ENCODE data around the gene PRKAA2.
"Not testable (repeated sequence)": the region's sequence is repeated elsewhere in the genome, so short reads cannot be mapped to it uniquely, and the experiment has no call there.

PRKAA2 gene

DNA sequence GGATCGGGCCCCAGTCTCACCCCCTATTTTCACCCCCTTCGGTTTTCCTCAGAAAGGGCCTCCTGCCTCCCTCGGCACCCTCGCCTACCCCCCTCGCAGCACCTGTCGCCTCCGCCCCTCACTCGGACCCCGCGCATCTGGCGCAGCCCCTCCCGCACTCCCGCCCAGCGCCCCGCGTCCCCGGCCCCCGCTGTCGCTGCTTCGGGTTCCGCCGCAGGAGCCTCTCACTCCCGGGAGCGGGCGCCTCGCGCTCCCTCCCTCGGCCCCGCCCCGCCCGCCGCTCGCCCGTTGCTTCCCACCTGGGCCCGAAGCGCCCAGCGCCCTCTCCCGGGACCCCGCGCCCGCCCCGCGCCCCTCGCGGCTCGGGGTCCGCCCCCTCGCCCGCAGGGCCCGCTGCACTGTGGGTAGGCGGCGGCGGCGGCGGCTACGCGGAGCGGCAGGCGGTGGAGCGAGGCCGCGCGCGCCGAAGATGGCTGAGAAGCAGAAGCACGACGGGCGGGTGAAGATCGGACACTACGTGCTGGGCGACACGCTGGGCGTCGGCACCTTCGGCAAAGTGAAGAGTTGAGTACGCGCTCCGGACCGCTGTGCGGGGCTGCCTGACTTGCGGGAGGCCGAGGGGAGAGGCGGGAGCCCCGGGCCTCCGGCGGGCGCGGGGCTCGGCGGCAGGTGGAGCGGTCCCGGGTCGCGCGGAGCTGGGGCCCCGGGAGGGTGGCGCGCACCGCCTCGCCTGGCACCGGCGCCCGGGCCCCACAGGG lies at the start of gene PRKAA2:
TSS of gene PRKAA2 (plus strand) at position 396 of the 758 bp plus-strand sequence. CDS start at position 470, 74 bp downstream.
- DNase-seq = peak; percentile 18

DNA sequence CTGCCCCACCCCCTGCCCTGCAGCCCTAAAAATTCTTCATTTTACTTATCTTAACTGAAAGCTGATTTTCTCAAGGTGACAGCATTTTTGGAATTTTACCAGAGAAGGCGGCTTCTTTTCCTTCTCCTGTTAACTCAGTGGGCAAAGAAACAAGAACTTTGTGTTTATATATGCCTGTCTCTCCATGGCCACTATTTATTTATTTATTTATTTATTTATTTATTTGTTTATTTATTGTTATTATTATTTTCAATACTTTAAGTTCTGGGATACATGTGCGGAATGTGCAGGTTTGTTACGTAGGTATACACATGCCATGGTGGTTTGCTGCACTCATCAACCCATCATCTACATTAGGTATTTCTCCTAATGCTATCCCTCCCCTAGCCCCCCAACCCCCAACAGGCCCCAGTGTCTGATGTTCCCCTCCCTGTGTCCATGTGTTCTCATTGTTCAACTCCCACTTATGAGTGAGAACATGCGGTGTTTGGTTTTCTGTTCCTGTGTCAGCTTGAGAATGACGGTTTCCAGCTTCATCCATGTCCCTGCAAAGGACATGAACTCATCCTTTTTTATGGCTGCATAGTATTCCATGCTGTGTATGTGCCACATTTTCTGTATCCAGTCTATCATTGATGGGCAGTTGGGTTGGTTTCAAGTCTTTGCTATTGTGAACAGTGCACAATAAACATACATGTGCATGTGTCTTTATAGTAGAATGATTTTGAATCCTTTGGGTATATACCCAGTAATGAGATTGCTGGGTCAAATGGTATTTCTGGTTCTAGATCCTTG lies 49.5 kb upstream of the PRKAA2 start:
- DNase-seq = not testable (repeated sequence)

- DNase-seq = not testable (repeated sequence)
Measured at GRCh38 chr1:56610097-56610496, 35.0 kb upstream of the PRKAA2 start.

- not testable (repeated sequence) for DNase-seq
Measured at GRCh38 chr1:56610770-56611169, 34.3 kb upstream of the PRKAA2 start.

DNA sequence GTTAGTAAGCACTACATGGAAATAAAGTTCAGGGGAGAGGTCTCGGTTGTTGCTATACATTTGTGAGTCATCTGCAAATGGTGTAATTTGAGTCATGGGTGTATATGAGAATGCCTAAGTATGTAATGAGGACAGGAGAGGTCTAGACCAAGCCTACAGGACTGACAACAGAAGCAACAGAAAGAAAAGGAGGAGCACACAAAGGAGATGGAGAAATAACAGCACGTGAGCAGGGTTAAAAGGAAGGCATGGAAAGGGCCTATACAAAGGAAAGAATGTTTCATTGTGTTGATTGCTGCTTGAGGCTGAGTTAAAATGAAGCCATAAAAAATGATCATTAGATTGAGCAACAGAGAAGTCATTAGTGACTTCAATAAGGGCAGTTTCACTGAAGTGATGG lies 28.0 kb upstream of the PRKAA2 start:
- no peak for DNase-seq

- DNase-seq = no peak
Measured at GRCh38 chr1:56625819-56626440, 19.2 kb upstream of the PRKAA2 start.

- DNase-seq = no peak
Measured at GRCh38 chr1:56626546-56626945, 18.6 kb upstream of the PRKAA2 start.

DNA sequence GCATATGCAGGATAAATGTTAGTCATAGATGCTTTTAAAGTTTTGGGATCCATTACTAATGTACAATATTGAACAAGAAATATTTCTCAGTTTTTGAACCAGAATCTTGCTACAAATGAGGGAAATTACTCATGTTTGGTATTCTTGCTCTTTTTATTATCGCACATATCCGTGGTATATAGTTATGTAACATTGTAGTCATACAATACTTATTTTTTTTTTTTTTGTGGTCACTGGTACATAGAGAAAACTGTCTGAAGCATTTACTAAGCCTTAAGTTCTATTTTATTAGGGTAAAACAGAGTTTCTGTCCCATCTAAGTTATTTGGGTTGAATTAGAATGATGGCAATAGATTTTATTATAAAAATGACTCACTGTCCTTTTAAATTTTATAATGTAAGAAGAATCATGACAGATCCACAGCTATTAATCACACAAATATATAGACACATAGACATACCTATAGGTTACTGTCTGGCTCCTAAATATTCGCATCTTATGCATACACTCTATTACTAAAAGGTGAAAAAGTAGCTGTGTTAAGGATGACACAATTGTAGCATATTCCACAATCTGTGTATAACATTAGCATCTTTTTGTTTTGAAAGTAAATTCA lies 18.0 kb upstream of the PRKAA2 start:
- no peak for DNase-seq

GRCh38 chr1:56627636-56628039 lies 17.5 kb upstream of the PRKAA2 start:
- no peak for DNase-seq

DNA sequence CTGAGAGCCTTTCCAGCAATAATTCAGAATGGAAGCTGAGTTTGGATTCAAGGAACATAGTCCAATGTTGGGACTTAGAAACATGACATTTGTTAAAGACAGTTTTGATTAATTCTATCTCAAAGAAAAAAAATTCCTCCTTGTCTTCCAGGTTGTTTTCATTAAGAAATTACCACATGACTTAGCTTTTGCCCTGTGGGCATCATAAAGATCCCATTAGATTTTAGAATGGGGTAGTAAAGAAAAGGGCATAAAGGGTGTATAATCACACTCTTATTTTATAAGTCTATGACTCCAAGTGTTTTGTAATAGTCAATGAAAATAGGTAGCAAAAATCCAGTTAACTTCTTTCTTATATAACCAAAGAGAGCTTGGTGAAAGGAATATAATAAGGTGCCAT lies 14.3 kb upstream of the PRKAA2 start:
- no peak for DNase-seq

DNA sequence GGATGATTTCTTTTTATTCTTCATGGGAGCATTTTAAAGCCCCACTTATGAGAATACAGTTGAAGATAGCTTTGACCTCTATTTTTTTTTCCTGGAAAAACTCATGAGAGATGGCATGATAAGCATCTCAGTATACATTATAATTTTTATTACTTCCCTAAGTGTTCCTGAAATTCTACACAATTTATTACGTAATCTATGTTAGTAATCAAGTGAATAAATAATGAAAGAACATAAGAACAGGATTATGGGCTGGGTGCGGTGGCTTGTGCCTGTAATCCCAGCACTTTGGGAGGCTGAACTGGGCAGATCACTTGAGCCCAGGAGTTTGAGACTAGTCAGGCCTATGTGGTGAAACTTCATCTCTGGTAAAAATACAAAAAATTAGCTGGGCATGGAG lies 13.2 kb upstream of the PRKAA2 start:
- no peak for DNase-seq

- no peak for DNase-seq
Measured at GRCh38 chr1:56634981-56635380, 10.1 kb upstream of the PRKAA2 start.

DNA sequence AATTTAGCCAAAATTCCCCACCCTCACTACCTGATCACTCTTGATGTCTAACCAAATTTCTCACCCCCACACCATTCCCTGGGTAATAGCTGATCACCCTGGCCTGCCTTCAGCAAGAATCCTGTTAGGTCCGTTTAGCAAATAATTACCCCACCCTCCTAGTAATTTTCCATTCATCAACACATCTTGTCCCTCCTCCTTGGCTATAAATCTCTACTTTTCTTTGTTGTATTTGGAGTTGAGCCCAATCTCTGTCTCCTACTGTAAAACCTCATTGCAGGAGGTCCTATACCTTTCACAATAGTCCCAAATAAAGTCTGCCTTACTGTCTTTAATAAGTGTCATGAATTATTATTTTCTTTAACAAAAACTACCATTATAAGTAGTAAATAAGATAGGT lies 6.9 kb upstream of the PRKAA2 start:
- DNase-seq = no peak

DNA sequence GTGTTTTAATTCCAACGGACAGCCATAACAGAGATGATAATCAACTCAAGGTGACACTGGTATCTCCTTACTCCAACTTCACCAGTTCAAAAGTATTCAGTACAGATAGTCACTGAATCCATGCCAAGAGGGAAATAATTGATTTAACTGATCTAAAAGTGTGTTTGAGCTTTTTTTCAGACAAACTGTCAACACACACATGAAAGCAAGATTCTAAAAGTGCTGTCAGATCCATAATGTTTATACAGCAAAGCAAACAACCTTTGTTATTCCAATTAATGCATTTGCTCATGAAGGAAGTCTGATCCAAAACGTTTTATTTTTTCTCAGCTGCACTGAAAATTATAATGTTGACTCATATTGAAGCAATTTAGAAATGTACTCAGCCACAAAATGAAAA lies 5.9 kb upstream of the PRKAA2 start:
- DNase-seq = no peak

GRCh38 chr1:56643661-56644060 lies 1.5 kb upstream of the PRKAA2 start:
- DNase-seq = no peak

DNA sequence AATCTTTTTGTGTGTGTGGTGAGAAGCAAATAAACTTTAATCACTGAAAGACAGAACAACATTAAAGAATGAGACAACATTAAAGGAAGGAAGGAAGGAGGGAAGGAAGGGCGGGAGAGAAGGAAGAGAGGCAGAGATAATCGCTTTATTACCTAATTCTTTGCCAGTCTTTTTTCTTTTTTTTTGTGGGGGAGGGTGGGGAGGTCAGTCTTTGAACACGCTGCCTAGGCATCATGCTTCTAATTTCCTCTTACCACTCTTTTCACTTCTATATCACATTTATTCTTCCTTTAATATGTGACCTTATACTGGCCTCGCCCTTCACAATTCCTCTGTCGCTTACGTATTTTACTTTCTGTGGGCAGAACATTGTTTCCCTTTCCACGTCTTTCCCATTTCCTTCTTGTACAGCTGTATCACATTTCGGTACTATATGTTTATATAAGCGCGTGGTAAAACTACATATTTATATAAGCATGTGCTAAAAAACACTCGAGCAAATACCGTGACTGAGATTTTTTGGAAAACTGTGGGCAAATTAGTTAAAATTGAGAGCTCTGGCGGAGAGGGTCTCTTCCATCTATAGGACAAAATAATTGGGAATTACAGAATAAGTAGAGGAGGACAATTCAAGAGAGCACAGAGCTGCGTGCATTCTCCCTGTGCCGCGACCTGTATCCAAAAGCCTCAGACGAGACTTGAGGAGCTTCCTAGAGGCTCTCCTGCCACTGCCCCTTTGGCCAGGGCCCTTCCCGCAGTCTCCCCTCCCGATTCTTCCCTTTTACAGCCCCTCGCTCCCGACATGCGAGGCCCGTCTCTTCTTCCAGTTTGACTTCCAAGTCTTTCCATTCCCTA lies 823 bp upstream of the PRKAA2 start:
- DNase-seq = peak; percentile 14

- peak; percentile 16 for DNase-seq
Measured at GRCh38 chr1:56645677-56646305, 677 bp downstream of the PRKAA2 start.

DNA sequence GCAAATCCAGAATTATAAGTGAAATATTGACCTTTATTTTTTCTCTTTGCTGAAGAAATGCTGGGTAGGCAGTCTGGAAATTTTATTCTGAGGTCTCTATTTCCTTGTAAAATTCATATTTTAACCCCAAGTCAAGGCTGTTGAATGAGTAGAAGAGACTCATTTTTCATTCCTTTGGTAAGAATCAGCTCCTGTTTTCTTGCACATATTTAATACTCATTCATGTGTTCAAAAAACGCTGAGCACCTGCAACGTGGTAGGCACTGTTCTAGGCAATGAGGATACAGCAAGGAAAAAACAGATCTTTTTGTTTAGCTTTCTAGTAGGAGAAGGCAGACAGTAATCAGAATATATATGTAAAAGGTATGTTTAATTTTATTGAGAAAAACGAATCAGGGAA lies 1.5 kb downstream of the PRKAA2 start:
- DNase-seq = no peak

GRCh38 chr1:56647106-56647505 lies 2.0 kb downstream of the PRKAA2 start:
- DNase-seq = no peak

- no peak for DNase-seq
Measured at GRCh38 chr1:56648546-56648945, 3.4 kb downstream of the PRKAA2 start.

- no peak for DNase-seq
Measured at GRCh38 chr1:56654126-56654923, 9.2 kb downstream of the PRKAA2 start.
